HG03575 (cell line): ENCODE data around the gene ZCCHC2.

Experiments used
- ATAC-seq: cut with Tn5 transposase; IDR thresholded peaks from one replicate; pipeline ENCODE4 v1.9.1; 2021; ENCODE audit not compliant: unreplicated experiment, insufficient number of reproducible peaks, low FRiP score; ENCODE audit errors: extremely low read depth

ZCCHC2 gene

GRCh38 chr18:62522504-62523254 lies at the start of gene ZCCHC2:
ZCCHC2 (plus strand) TSS chr18:62523025; CDS start chr18:62523425, 400 bp downstream.
- ATAC-seq, result peak; percentile 69

- no peak for ATAC-seq
These were observed 43.3 kb upstream of the ZCCHC2 start for GRCh38 chr18:62479574-62479973.

- ATAC-seq, result no peak
These were observed 41.9 kb upstream of the ZCCHC2 start for GRCh38 chr18:62480927-62481326.

- no peak for ATAC-seq
These were observed 37.9 kb upstream of the ZCCHC2 start for GRCh38 chr18:62484941-62485340.

GRCh38 chr18:62485684-62486083 lies 37.1 kb upstream of the ZCCHC2 start:
- no peak for ATAC-seq

DNA sequence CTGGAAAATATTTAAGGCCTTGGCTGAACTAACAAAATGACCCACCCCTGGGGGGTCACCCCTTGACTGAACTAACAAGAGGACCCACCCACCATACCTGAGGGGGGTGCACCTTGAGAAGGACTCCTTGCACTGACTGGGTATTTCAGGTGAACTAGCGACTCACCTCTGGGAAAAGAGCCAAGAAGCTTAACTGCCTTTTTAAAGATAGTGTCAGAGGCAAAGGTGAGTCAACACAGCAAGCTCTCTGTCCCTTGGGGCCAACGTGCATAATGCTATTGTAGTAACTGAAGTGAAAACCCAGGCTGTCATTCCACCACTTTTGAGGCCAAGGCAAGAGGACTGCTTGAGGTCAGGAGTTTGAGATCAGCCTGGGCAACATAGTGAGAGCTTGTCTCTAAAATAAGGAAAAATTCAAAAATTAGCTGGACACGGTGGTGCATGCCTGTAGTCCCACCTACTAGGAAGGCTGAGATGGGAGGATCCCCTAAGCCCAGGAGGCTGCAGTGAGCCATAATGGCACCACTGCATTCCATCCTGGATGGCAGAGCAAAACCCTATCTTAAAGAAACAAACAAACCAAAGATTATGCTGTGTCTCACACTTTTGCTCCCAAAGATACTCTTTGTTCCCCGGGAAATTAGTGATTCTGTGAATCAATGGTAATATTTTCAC lies 36.4 kb upstream of the ZCCHC2 start:
- ATAC-seq, result no peak

DNA sequence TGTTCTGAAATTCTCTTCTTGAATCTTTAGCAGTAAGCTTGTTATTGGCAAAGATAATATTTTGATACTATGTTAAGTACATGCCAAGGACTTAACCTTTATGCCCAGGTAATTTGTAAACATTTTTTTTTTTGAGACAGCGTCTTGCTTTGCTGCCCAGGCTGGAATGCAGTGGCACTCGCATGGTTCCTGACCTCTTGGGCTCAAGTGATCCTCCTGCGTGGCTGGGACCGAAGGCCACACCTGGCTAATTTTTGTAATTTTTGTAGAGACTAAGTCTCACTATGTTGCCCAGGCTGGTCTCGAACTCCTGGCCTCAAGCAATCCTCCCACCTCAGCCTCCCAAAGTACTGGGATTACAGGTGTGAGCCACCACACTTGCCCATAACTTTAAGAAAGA lies 35.7 kb upstream of the ZCCHC2 start:
- no peak for ATAC-seq

DNA sequence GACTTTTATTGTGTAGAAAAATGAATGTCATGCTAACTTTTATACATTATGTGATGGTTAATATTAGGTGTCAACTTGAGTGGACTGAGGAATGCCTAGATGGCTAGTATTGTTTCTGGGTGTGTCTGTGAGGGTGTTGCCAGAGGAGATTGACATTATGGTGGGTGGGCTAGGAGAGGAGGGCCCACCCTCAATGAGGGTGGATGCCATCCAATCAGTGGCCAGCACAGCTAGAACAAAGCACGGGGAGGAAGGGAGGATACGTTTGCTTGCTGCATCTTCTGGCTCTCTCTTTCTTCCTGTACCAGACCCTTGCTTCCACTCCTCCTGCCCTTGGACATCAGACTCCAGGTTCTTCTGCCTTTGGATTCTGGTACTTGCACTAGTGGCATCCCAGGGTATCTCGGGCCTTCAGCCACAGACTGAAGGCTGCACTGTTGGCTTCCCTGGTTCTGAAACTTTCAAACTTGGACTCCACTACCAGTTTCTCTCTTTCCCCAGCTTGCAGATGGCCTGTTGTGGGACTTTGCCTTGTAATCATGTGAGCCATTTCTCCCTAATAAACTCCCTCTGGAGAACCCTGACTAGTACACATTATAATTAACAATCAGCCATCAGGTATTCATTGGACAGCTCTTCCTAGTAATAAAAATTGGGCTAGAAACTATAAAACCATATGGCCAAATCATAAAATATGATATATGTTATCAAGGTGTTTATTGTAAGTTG lies 31.7 kb upstream of the ZCCHC2 start:
- no peak for ATAC-seq

GRCh38 chr18:62493033-62493862 lies 29.6 kb upstream of the ZCCHC2 start:
- no peak for ATAC-seq

- no peak for ATAC-seq
These were observed 28.1 kb upstream of the ZCCHC2 start for GRCh38 chr18:62494764-62495163.

DNA sequence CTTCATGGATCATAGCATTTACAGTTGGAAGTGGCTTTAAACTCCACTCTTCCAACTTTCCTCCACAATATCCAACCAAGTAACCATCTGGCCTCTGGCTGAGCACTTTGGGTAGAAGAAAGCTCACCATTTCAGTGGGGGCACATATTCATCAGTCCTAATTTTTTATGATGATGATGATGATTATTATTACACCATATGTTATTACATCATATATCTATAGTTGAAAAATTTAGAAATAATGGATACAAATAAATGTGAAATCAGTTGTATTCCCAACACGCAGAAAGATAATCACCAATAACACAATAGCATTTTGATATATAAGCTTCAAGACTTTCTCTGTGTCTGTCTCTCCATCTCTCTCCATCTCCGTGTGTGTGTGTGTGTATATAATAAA lies 26.6 kb upstream of the ZCCHC2 start:
- no peak for ATAC-seq

DNA sequence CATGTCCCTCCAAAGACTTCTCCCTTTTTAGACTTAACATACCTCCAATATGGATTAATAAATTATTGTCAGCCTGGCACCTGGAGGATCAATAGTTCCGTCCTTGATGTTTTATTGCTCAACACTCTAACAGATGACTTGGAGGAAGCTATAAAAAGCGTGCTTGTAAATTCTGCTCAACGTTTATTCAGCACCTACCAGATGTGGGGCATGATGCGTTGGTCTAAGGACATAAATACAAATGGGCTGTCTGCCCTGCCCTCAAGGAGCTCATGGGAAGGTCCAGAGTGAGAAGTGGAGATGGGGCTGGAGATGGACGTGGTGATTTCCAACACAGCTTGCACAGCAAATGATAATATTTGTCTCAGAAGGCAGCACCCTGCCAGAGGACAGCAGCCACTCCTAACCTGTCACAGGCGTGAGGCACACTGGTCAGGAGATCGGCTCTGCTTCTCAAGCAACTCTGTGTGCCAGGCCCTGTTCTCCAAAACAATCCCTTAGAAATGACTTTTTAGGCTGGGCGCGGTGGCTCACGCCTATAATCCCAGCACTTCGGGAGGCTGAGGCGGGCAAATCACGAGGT lies 25.5 kb upstream of the ZCCHC2 start:
- no peak for ATAC-seq

DNA sequence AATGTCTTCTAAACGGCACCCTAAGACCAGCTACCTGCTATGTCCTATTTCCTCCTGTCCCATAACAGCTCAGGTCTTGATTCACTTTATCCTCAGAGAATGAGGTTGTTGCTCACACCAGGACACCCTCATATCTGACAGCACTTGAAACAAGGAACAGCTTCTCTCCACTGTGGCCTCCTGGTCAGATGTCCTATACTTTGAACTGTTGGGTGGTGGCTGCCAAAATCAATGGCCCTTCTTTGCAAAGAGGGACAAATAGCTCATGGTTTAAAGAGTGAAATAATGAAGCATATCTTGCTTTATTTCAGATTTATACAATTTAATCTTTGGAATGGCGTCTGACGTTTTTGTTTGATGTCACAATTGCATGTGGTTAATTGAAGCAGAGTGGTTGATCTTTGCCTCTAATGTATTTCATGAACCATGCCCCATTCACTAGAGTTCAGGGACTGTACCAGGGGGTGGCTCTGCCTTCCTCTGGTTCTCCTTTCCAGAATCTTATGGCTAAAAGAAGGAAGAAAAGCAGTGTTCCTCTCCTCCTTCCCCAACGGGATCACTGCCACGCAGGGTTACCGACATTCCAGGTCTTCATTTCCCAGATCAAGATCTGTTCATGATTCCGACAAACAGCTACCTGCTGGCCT lies 24.1 kb upstream of the ZCCHC2 start:
- ATAC-seq, result no peak

DNA sequence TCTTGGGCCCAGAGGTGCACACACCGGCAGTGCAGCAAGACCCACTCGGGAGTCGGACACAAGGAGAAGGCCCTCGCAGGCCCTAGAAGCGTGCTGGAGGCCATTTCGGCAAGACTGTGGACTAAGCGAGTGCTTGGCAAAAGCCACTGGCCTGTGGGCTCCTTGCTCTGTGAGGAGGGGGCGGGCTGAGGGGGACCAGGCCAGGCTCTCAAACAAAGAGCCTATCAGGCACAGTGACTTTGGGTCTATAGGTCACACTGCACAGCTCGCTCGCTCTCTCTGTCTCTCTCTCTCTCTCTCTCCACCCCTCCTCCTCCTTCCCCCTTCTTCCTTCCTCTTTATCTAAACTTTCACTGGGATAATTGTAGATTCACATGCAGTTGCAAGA lies 23.6 kb upstream of the ZCCHC2 start:
- no peak for ATAC-seq

DNA sequence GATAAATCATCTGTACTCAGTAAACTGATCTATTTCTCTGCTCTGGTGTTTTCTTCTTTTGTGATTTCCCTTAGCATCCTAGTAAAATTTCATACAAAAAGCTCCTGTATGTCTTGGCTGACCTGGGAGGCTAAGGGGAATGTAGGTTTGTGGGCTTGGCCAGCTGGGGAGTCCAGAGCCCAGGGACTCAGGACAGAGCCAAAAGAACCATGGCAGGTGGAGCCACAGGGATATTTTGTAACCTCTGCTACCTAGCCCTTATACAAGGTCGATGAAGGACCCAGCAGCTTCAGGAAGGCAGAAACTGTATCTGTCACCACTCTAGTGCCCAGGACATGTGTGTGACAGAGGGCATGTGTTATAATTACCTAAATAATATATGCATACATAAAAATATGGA lies 22.7 kb upstream of the ZCCHC2 start:
- no peak for ATAC-seq

GRCh38 chr18:62500966-62501591 lies 21.7 kb upstream of the ZCCHC2 start:
- no peak for ATAC-seq

GRCh38 chr18:62505669-62506494 lies 16.9 kb upstream of the ZCCHC2 start:
- ATAC-seq, result peak; percentile 92
